HG03558 (cell line): ENCODE data around the gene SHANK1.
A peak's percentile ranks its signal among the peaks of the same experiment; 100 is the strongest.

Experiments used
- ATAC-seq: cut with Tn5 transposase; IDR thresholded peaks from one replicate; pipeline ENCODE4 v1.9.1; 2021; ENCODE audit warnings: moderate number of reproducible peaks; ENCODE audit not compliant: unreplicated experiment; ENCODE audit errors: extremely low read depth

SHANK1 gene

DNA sequence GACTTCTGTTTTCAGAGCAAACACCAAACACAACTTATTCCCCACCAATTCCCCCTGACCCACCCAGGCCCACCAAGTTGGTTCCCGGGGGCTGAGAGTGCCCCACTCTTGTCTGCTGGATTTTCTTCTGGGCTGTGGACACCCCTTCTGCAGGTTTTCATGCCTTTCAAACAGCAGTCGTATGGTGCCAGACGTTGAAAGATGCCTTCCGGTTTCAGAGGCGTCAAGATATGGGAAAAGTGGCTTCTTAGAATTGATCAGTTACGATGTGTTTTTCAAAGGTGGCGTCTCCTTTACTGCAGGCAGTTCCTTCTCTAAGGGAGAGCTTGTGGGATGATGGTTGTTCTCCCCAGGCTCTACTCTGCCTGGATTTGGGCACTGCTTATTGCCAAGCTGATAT, 16.3 kb upstream of the SHANK1 start:
- ATAC-seq, result no peak

GRCh38 chr19:50729894-50730293, 10.3 kb upstream of the SHANK1 start:
- ATAC-seq, result no peak

DNA sequence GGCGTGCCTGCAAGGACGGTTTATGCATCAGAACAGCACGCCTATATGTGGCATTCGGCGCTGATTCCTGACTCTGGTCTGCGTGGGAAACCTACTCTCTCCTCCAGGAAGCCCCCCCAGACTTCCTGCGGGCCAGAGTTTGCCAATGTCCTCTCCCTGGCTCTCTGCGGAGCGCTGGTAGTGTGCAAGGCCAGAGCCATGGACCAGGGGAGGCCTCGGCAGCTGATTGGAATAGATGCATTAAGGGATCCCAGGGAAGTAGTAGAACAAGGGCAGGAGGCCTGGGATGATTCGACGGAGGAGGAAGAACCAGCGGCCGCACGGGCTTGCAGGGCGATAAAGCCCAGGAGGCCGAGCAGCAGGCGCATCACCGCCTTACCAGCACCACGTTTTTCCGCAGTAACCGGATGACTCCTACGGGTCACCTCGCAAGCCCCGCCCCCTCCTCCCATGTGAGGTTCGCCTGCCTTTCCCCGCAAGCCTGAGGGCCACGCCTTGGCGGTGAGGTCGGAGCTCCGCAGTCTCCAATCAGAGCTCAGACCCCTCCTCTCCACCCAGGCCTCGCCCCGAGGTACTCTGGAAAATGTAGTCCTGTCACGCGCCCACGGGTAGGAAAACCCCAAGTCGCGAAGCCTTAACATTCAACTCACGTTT, 8.6 kb upstream of the SHANK1 start:
- no peak for ATAC-seq

DNA sequence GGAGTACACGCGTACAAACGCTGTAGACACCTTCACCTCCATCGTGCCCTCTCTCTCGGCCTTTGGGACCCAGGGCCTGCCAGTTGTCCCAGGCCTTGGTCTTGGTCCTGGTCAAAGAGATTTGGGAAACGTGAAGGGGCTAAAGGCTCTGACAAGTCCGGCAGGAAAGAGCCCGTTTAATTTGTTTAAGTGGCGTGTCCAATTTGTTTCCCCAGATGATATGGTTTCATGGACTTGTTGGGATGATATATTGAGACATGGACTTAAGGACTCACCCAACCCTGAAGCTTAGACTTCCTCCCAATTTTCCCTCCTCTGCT, 6.3 kb upstream of the SHANK1 start:
- ATAC-seq, result no peak

- ATAC-seq, result no peak
Measured at GRCh38 chr19:50725218-50725910, 5.8 kb upstream of the SHANK1 start.

- ATAC-seq, result peak; percentile 60
Measured at GRCh38 chr19:50724522-50725217, 5.1 kb upstream of the SHANK1 start.

GRCh38 chr19:50723735-50724521, 4.3 kb upstream of the SHANK1 start:
- ATAC-seq, result no peak

DNA sequence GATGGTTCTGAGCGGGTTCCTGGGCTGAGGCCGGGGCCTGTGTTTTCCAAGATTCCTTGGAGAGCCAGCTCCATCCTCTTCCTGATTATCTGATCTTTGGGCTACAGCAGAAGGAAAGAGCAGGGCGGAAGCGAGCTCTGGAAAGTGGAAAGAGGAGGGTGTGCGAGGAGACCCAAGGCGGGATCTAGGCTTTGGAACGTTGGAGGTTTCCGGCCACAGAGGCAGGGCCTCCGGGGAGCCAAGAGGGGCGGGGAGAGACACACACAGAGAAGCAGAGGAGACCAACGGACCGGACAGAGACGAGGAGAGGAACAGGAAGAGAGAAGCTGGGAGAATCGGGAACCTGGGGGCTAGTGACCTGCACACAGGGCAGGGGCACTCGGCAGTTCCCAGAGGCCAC, 3.5 kb upstream of the SHANK1 start, which contains the start of gene CLEC11A:
Gene CLEC11A, plus strand, starts transcription at position 296 of the 400 bp plus-strand sequence. CDS start 162 bp downstream, outside the sequence.
- no peak for ATAC-seq

DNA sequence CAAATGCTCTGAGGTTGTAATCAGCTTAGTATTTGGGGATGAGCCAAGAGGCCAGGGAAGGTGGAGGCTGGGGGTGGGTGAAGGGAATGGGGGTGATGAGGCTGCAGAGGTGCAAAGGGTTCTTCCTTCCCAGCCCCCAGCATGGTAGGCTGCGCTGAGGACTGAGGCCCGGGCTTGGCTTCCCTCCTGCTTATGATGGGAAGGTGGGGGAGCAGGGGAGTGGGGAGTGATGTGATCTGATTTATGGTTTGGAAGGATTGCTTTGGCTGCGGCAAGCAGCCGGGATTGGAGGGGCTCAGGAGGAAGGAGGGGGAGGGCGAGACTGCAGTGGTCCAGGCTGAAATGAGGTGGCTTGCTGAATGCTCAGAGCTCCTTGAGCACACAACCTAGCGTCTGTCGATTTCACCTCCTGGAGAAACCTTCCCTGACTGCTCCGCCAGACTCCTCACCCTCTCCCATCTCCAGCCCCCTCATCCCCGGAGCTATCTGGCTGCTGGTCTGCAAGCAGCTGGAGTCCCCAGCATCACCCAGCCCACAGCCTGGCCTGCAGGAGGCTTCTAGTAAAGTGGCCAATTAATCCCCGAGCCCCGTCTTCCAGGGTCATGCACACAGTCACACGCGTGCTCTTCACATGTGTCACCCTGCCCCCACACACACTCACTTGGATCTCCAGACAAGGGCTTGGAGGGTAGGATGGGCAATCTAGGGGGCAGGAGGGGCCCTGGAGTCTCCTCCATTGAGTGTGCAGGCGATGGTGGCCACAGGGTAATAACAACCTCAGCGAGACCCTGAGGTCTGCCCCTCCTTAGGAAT, 2.8 kb upstream of the SHANK1 start:
- ATAC-seq, result no peak

DNA sequence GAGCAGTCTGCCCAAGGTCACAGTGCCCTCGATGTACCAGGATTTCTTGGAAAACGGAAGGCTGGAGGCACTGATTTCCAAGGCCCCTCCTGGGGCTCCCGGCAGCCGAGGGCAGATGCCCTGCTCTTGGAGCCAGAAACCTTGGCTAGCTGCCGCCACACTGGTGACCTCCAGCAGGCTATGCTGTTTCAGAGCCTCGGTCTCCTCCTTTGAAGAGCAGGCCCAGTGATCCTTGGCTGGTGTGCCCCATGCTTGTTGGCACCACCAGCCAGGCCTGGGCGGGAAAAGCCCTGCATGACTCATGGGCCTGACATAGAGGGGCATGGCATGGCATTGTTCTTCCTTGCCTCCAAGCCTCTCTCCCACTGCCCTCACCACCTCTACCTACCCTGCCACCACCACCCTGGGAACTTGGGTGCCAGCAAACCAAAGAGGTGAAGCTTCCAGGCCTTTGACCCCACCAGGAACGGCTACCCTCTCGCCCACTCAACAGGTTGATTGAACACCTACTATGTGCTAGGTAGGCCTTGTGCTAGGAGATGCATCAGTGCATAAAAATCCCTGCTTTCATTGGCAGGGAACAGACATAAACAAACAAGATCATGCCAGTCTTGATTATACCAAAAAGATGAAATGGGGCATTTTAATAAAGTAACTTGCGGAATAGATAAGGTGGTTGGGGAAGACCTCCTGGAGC, 2.0 kb upstream of the SHANK1 start:
- no peak for ATAC-seq

DNA sequence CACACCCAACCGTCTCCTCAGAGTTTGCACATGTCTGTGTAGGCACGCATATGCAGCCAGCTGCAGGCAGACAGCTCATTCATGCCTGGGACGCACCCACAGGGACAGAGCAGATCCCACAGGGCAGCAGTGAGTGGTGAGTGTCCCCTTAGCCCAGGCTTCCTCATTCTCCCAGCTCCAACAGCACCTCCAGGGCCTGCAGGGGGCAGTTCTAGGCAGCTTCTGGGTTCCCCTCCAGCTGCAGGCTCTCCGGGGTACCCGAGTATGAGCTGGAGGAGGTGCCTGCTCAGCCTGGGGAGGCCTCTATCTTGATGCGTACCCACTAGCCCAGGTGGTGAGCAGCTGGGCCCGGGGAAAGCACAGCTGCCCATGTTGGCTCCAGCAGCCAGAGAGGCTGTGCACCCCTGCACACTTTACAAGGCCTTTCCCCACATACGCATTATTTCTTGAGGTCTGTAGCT, 1.3 kb upstream of the SHANK1 start:
- no peak for ATAC-seq

DNA sequence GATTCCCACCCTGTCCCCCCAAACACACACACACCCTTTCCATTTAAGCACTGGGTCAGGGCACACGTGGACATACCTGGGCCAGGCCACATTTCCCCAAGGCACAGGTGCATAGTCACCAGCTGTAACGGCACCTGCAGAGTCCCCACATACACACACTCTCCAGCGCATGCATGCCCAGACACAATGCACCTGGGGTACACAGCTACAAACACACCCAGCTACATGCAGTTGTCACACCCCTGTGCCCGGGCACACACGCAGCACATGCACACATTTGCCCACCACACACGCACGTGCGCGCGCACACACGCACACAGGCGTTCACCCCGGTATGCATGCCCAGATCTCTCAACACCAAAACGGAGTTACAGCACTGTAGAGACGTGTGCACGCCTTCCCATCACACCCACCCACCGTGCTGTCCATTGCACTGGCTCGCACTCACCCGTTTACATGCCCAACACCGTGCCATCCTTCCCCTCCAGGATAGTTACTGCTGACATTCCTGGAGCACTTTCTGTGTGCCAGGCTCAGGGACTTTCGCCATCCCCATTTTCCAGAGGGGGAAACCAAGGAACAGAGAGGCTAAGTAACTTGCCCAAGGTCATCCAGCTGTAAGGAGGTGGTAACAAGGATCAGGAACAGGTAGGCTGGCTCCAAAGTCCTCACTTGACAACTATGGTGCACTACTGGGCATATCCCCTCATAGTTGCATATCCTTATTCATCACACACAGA, 749 bp upstream of the SHANK1 start:
- ATAC-seq, result no peak

DNA sequence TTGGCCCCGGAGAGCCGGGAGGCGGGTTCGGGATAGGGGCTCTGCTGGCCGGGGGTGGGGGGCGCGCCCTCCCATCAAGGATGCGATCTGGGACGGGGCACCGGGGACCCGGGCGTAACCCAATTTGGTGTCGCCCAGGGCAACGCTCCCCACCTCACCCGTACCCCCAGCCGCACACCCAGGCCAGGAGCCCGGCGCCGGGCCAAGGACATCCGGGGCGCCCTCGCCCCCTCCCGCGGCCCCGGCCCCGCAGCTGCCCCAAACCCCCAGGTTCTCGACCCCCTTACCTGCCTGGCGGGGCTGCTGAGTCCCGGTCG, 525 bp downstream of the SHANK1 start:
- ATAC-seq, result no peak

DNA sequence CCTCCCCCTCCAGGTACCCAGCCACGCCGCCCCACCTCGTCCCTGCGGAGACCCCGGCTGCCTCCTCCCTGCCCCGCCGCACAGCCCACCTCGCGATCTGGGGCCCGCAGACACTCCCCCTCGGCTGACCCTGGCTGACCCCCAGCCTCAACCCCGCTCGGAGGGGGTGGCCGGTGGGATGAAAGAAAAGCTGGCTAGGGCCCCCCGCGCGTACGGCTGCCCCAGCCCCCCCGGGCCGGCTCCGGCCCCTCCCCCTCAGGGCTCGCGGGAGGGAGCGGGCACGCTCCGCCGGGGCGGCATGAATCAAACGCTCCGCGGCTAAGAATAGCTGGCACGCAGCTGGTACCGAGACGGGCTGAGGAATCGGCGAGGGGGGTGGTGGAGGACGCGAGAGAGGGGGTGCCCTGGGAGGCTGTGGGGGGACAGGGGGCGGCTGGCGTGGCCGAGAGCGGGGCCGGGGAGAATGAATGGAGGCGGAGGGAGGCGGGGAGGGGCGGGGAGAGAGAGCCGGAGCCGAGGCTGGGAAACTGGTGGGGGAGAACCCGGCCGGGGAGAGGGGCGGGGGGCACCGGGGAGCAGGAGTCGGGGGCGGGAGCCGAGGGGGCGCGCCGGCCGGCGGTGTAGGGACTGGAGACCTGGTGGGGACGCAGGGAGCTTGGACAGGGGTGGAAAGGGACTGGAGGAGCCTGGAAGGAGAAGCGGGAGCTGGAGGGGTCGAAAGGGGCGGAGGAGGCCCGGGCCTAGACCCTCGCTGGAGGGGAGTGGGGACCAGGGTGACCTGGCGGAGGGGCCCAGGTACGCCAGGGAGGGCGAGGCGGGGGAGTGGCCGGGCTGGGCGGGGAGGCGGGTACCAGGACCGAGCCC, 1.1 kb downstream of the SHANK1 start:
- no peak for ATAC-seq

GRCh38 chr19:50717891-50718254, 1.7 kb downstream of the SHANK1 start:
- ATAC-seq, result no peak

DNA sequence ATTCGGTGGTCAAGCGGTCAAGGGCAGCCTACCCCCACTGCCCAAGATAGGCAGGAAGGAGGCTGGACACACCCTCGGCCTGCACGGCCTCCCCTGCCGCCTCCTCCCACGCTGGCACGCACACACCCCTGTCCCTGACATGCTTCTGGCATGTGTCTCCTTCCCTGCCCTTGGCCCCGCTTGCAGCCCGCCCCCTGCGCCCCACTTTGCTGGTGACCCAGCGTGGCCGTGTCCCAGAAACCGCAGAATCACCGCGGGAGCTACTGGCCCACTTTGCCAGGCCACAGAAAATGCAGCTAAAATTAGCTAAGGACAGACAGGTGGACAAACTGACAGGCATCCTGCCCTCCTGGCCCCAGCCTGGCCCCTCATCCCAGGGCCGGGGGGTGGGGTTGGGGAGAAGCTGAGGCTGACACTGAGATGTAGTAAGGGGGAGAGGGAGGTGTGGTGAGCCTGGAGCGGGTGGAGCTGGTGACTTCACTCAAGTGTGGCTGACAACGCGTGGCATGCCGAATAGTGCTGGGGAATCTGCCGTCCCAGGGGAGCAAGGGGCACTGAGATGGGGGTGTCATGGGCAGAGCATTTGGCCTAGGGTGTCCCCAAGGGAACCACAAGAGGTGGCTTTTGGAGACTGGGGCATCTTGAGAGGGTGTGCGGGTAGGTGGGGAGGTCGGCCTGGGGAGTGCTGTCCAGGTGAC, 2.4 kb downstream of the SHANK1 start:
- no peak for ATAC-seq
